GM18499 (cell line): ENCODE measurements around the gene ADGRL4.
A peak's percentile ranks its signal among the peaks of the same experiment; 100 is the strongest.
"Not testable (repeated sequence)": the region's sequence is repeated elsewhere in the genome, so short reads cannot be mapped to it uniquely, and the experiment has no call there.

ENCODE experiments used
- ATAC-seq: cut with Tn5 transposase; IDR thresholded peaks from one replicate; pipeline ENCODE4 v1.9.1; 2021; ENCODE audit warnings: moderate number of reproducible peaks; ENCODE audit not compliant: insufficient read depth, unreplicated experiment

The ADGRL4 gene

GRCh38 chr1:79006564-79006963, at the start of gene ADGRL4:
TSS of gene ADGRL4 (minus strand) at chr1:79006730. CDS start at chr1:79006654, 76 bp downstream.
- ATAC-seq: no peak

- ATAC-seq: no peak
Measured at GRCh38 chr1:79055856-79056255, 49.3 kb upstream of the ADGRL4 start.

GRCh38 chr1:79052829-79053449, 46.4 kb upstream of the ADGRL4 start:
- peak; percentile 99 for ATAC-seq

DNA sequence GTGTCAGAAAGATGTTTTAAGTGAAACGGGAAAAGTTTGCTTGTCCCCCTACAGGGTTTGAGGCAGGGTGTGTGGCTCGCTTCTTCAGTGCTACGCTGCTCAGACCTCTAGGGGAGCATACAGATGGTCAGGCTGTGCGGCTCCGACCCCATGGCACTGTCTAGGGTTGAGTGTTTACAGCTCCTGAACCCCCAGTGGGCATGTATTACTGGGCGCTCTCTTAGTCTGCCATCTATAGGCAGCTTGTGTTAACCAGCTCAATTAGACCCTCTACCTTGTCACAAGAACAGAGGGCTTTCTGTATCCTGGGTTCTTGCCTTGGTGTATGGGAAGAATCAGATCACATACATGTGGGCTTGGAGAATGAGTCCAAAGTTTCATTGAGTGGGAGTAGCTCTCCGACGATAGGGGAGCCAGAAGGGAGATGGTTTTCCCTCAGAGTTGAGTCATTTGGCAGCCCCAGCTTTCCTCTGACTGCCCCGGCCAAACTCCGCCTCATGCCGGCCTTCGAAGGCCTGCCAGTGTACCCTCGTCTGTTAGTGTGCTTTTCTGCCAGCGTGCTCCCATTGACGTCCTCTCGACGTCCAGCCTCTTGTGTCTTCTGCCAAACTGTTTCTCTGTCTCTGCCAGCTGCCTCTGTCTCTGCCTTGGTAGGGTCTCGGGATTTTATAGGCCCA, 38.6 kb upstream of the ADGRL4 start:
- ATAC-seq: no peak

DNA sequence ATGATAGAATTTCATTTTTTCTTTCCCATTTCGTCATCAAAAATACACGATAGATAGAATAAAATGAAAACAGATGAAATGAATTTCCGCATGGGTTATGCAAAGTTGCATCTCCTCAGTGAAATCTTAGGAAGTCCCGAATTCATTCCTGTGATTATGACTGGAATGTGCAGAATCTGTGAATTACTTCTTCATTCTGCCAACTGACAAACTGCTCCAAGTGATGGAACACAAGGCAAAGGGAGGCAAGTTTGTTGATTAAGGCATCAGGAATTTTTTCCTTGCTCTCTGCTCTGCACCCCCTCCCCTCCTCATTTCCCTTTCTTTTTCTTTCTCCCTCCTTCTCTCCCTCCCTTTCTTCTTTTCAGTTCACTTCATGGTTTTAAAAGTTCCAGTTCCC, 37.0 kb upstream of the ADGRL4 start:
- no peak for ATAC-seq

GRCh38 chr1:79042539-79042938, 36.0 kb upstream of the ADGRL4 start:
- ATAC-seq: no peak

GRCh38 chr1:79042117-79042516, 35.6 kb upstream of the ADGRL4 start:
- ATAC-seq: peak; percentile 59

DNA sequence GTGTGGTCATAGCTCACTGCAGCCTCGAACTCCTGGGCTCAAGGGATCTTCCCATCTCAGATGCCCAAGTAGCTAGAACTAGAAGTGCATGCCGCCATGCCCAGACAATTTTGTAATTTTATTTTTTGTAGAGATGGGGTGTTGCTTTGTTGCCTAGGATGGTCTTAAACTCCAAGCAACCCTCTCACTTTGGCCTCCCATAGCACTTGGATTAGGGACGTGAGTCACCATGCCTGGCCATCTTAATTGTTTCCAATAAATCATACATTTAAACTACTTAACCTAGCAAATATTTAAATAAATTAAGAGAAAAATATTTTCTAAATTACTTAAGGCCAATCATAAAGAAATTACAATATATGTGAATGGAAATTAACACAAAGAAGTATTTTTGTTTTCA, 35.1 kb upstream of the ADGRL4 start:
- ATAC-seq: no peak

DNA sequence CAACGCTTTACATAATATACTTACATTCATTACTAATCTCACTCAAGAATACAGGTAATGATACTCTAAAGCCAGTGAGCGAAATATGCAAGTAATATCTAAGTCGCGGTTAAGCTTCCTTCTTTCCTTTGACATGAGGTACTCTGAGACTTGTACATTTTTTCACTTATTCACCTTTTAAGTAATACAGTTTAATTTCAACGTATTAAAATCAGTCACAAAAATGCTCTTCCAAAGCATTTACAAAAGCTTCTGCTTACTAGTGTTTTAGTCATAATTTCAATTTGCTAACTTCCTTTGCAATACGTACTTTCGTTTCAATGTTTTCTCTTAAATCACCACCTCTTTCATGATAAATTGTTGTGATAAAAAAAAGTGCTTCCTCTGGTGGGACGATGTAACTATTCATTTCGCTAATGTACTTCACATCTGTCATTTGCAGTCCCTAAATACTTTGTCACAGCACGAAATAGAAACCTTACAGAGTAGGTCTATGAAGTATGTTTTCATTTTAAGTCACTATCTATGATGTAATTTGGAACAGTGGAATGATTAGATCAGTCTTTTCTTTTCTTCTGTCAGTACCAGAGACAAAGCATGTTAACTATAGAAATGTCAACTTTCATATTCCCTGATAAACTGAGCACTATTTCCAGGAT, 34.0 kb upstream of the ADGRL4 start:
- peak; percentile 89 for ATAC-seq

DNA sequence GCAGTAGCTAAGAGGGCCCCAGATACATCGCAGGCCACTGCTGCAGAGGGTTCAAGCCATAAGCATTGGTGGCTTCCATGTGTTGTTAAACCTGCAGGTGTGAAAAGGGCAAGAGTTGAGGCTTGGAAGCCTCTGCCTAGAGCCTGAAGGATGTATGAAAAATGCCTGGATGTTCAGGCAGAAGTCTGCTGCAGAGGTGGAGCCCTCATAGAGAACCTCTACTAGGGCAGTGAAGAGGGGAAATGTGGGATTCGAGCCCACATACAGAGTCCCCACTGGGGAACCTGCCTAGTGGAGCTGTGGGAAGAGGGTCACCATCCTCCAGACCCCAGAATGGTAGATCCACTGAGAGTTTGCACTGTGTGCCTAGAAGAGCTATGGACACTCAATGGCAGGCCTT, 30.6 kb upstream of the ADGRL4 start:
- no peak for ATAC-seq

GRCh38 chr1:79012500-79012899, 6.0 kb upstream of the ADGRL4 start:
- ATAC-seq: no peak

DNA sequence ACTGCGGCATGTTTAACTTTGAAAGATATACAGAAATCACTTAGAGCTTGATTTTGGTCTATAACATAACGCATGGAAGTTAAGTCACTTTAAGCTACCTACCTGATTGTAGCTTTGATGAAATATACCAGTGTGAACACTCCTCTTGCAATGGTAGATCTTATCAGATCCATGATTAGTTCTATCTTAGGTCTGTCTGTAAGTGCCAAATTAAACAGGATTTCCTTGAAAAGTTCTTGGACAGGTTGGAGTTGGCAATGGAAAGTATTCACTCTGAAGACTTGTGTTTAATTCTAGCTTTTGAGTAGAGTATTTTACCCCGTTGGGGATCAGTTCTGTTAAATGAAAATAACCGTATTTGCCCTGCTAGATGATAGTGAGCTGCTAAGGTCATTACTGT, 4.1 kb upstream of the ADGRL4 start:
- ATAC-seq: no peak

GRCh38 chr1:79005945-79006344, 585 bp downstream of the ADGRL4 start:
- ATAC-seq: no peak

GRCh38 chr1:79004916-79005315, 1.6 kb downstream of the ADGRL4 start:
- no peak for ATAC-seq

DNA sequence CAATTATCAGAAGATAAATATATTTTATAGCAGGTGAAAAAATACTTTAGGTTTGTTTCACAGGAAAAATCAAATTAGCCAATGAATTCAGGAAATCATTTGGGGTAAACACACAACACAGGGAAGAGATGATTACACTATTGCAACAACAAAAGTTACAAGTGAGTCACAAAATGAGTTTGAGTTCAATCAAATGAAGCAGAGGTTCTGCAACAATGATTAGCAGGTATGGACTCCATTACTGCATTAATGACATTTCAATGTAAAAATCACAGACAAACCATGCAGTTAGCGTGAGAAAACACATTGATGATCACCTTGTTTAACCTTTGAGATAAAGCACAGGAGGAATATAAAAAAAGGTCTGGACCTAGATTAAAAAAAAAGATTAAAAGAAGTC, 9.7 kb downstream of the ADGRL4 start:
- ATAC-seq: no peak

DNA sequence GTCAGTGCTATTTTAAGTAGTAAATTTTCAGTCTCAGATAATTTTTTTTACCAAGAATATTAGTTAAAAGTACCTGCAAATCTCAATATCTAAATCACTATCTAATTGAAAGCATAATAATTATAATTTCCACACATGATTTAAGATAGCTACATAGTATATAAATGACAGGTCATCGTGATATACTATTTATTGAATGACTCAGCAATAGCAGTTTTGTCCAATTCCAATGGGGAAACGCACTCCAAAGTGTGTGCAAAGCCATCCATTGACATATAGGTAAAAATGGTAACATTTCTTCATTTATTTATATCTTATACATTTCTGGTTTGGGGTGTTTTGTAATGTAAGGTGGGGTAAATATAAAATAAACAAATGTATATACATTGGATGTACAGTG, 19.5 kb downstream of the ADGRL4 start:
- ATAC-seq: no peak

- ATAC-seq: no peak
Measured at GRCh38 chr1:78980511-78980910, 26.0 kb downstream of the ADGRL4 start.

DNA sequence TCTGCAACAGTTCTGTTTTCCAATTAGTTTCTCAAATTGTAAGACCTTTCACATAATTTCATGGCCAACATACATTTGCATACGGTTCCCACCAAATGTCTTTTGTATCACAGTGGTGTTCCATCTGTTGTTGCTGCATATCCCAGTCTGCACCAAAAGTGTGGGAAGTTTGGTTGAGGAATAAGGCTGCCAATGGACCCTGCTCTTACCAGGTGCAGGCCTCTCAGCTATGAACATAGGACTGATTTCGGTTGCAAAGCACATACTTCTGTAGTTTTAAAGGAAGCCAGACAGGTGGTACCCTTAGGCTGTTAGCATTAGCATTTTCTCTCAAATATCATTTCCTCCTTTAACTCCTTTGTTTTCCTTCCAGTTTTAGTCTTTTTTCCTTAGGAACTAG, 33.8 kb downstream of the ADGRL4 start:
- ATAC-seq: no peak

- not testable (repeated sequence) for ATAC-seq
Measured at GRCh38 chr1:78967091-78967490, 39.4 kb downstream of the ADGRL4 start.

GRCh38 chr1:78958711-78959110, 47.8 kb downstream of the ADGRL4 start:
- no peak for ATAC-seq

DNA sequence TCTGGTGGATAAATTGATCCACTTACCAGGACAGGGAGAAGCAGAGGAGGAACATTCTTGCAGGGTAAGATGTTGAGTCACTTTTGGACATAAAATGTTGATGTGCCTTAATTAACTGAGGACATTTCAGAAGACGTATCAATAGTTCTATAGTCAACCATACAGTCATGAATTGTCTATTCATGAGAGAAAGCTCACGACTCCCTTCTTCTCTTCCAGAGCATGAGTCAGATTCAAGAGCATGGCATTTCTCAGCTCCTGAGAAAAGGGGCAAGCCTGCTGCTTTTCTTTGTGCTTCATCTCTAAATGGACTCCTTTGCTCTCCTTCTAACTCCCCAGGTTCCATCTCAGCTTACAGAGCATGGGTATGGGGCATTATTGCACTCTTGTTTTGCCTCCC, 55.7 kb downstream of the ADGRL4 start:
- ATAC-seq: no peak

- no peak for ATAC-seq
Measured at GRCh38 chr1:78949227-78949626, 57.3 kb downstream of the ADGRL4 start.
